ENCODE measurements around the gene NEFH. TPM values are rescaled to one million over a fixed set of nuclear protein-coding genes. Genes with fewer than 3 reads are reported as not detected.

Gene NEFH
- total RNA-seq, 4 donors from 2014 or later, result 0.30 to 1.0 (median 0.78) TPM; not detected in 1

DNA sequence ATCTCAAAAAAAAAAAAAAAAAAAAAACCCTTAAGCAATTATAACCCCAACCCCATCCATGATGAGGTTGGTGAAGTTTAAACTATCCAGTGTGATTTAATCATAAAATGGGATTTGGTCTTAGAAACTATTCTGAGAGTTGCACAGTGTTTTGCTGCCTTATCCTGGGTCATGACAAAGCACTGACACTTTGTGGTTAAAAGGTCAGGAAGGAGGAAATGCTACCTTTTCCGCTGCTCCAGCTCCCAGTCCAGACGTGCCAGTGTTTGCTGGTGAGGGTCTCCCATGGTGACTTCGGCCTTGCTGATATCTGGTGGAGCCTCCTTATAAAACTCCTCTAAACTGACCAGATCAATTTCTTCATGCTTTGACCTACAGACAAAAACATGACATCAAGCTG lies 59.1 kb downstream of the NEFH start:
- no peaks in the 10 kb centered on the region for H3K4me1 ChIP-seq
- TF ChIP-seq EP300 (IDR thresholded peaks at IDR 0.05), result no peak
- no peak for TF ChIP-seq POLR2A (IDR thresholded peaks at IDR 0.05)
- no peak for TF ChIP-seq CTCF (IDR thresholded peaks at IDR 0.05)
- 77 to 78% methylated on average over 3 of the region's 3 CpGs for WGBS, 2 donors
- no peak overlapping the region for H3K4me3 ChIP-seq
- no peaks in the 10 kb centered on the region for H3K27me3 ChIP-seq
- H3K27ac ChIP-seq, result no peak overlapping the region
- DNase-seq (ENCODE audit: low spot score in 2 of 2), result no peak
- no peaks in the 10 kb centered on the region for H3K9me3 ChIP-seq
- H3K36me3 ChIP-seq, result peaks cover 8 to 98% (median 28%) of the 10 kb centered on the region in 3 donors

Other genes starting within 250 kb of the NEFH start
- 10 to 100 TPM; 14.4 to 43.5 (median 32.6) TPM for gene RHBDD3, start 212.2 kb upstream of the NEFH start, total RNA-seq
- gene EWSR1, start 211.9 kb upstream of the NEFH start, total RNA-seq, result 100 to 1,000 TPM; 174 to 211 (median 188) TPM
- gene GAS2L1, start 173.6 kb upstream of the NEFH start, total RNA-seq, result 10 to 100 TPM; 30.3 to 43.5 (median 35.1) TPM
- 1 to 10 TPM in 3 of 4 donors, not detected in 1; 2.2 to 6.6 (median 3.3) TPM for gene RASL10A, start 164.5 kb upstream of the NEFH start, total RNA-seq
- 10 to 100 TPM; 51.3 to 93.3 (median 60.1) TPM for gene AP1B1, start 91.6 kb upstream of the NEFH start, total RNA-seq
- gene RFPL1, start 41.6 kb upstream of the NEFH start, total RNA-seq, result not detected
- 10 to 100 TPM; 31.2 to 65.9 (median 50.3) TPM for gene THOC5, start 73.5 kb downstream of the NEFH start, total RNA-seq
- 10 to 100 TPM in 3 of 4 donors, 1 to 10 TPM in 1; 9.0 to 38.5 (median 11.8) TPM for gene NIPSNAP1, start 100.9 kb downstream of the NEFH start, total RNA-seq
- gene NF2, start 123.4 kb downstream of the NEFH start, total RNA-seq, result 10 to 100 TPM; 24.9 to 39.0 (median 28.8) TPM
- under 1 TPM in 1 of 4 donors, not detected in 3; 0.20 TPM for gene CABP7, start 239.8 kb downstream of the NEFH start, total RNA-seq